RPMI8226 (cell line): Measurements from ENCODE around the gene NUP88.
A peak's percentile ranks its signal among the peaks of the same experiment; 100 is the strongest.

Source experiments
- DNase-seq: peaks from one replicate; pipeline ENCODE4 v3.0.0-alpha.2; 2015

Gene NUP88

DNA sequence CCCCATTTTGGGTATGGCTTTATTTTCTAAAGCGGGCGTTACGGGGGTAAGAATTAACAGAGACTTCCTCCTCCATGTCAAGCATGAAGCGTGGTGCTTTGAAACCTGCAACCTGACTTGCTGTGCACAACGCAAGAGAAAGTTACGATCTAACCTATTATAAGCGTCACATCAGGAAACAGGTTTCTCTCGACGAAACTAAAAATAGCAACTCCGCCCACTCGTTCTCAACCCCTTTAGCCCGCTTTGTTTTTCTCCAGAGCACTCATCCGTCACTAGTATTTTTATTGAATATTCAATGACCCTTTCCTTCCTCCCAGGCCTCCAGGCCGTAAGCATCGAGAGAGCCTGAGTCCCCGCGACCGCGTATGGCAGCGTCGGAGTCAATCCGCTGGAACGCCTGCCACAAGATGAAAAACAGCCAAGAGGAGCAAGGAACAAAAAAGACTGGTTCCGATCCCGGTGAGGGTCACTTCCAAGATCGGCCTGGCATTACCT lies 555 bp downstream of the NUP88 start:
- DNase-seq: peak; percentile 74

DNA sequence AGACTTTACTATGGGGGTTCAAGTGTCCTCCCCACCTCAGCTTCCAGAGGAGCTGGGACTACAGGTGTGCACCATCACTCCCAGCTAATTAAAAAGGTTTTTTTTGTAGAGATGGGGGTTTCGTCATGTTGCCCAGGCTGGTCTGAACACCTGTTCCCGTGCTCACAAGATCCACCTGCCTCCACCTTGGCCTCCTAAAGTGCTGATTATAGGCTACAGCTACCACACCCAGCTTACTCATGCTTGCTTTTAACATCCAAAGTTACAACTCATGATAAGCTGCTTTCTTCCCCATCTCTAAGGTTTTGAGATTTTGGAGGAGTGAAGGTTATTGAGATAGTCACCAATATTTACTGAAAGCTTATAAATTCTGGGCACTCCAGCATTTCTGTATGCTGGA lies 2.6 kb downstream of the NUP88 start:
- DNase-seq: no peak

DNA sequence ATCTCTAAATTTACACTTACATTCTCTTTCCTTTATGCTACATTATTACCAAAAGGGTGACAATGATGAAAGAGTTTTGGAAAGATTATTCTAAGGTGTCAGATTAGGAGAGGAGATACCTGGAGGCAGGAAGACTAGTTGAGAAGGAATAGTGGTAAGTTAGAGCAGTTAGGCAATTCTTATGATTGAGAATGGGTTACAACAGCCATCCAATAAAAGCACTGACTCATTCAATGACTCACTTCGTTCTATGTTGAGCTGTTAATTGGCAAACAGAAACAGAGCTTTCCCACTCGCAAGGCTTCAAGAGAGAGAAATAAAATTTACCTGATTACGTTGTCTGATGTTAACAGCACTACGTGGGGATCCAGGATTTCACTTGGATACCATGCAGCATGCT lies 5.8 kb downstream of the NUP88 start:
- DNase-seq: no peak

DNA sequence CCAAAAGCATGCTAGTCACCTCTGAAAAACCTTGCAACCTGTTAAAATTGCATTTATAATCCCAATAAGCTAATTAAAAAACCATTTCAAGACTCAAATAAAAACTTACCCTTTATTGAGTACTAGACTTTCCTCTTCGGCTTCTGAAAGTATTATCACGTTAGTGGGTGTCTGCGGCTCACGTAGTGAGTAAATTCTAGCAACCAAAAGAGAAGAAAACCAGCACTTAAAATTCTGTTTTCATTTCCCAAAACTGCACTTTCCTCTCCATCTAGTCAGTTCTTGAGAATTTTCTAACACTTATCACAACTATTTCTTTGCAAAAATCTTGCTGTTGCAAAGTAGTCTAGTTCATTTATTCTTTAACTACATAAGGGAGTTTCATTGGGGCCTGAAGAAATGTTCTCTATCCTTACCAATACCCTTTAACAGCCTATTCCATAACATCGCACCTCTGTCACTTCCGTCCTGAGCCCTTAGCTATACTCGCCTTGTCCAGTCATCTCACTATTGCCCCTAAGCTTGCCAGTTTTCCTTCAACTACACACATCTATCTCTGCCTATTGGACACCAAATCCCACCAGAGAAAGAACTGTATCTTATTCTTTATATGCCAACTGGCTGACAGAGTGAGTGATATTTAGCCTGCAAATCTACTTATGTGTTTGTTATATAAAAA lies 8.7 kb downstream of the NUP88 start:
- no peak for DNase-seq

DNA sequence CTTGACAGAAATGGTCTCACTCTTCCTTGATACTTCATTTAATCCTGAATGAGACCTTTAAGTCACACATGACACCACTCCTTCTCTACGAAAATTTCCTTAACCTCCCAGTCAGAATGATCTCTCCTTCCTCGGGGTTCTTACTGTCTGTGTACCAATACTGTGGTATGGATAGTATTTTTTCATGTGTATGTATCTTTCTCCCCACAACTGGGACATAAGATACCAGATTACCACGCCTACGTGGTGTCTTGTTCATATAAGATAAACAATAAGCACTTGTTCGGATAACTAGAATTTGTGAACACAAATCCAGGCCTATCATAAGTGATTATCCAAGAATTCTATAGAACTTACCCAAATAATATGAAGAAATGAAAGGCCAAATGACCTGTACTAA lies 11.3 kb downstream of the NUP88 start:
- DNase-seq: no peak

DNA sequence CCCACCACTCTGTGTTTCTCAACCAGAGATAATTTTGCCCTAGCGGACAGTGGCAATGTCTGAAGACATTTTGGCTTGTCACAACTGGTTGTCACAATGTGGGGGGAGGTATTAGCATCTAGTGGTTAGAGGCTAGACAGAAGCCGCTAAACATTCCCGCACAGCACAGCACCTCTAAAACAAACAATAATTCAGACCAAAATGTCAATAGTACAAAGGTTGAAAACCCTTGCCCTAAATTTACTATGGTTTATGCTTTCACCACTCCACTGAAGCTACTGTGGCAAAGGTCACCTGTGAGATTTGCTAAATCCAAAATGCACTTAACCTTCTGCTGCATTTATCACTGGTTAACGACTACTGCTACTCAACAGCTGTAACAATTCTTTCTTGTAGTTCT lies 14.1 kb downstream of the NUP88 start:
- no peak for DNase-seq

DNA sequence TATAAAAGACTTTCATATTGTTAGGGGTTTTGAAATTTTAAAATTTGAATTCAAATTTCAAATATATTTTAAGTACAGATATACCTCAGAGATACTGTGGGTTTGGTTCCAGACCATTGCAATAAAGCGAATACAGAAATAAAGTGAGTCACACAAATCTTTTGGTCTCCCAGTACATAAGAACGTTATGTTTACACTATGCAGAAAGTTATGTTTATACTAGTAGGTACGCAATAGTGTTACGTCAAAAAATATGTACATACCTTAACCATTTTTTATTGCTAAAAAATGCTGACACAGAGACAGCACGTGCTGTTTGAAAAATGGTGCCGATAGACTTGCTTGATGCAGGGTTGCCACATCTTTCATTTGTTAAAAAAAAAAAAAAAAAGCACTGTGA lies 19.7 kb downstream of the NUP88 start:
- no peak for DNase-seq

DNA sequence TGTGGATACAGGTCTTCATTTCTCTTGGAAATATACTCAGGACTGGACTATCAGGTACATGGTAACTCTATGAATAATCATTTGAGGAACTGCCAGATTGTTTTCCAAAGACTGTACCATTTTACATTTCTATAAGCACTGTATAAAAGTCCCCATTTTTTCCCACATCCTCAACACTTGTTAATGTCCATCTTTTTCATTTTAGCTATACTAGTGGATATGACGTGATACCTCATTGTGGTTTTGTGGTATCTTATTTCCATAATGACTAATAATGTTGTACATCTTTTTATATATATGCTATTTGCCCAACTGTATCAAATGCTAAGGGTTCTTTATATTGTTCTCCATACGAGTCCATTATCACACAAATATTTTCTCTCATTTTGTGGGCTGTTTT lies 22.9 kb downstream of the NUP88 start:
- no peak for DNase-seq

DNA sequence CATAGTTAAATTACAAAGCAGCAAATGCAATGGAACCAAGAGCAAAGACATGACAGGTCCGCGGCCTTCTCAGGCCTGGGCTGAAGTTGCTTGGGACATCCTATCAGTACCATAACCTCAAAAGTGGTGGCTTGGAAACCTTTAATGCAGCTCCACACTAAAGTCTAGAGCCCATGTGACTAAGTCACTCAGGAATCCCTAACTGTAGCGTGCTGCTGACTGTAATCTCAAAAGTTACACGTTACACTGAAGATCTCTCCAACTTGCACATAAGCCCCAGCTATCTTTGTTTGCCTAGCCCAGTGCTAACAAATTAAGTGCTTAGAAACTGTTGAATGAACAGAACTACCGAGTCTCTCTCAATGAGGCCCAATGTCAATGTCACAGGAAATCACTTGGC lies 27.8 kb downstream of the NUP88 start:
- DNase-seq: no peak

DNA sequence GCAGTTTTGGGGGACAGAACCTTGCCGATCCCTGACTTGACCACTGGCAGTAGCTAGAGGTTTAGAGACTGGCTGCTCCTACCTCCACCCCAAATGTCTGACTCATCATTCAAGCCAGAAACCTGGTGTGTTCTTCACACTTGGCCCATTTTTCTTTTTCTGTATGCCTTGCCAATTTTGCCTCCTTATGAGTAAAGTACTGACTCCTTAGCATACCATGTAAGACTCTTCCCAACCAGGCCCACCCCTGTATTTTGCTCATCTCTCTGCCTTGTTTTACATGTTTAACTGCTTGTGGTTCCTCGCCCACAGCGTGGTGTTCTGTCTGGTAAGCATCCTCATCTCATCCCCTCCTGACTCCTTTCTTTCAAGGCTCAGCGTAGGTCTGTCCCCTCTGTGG lies 37.9 kb downstream of the NUP88 start:
- no peak for DNase-seq

DNA sequence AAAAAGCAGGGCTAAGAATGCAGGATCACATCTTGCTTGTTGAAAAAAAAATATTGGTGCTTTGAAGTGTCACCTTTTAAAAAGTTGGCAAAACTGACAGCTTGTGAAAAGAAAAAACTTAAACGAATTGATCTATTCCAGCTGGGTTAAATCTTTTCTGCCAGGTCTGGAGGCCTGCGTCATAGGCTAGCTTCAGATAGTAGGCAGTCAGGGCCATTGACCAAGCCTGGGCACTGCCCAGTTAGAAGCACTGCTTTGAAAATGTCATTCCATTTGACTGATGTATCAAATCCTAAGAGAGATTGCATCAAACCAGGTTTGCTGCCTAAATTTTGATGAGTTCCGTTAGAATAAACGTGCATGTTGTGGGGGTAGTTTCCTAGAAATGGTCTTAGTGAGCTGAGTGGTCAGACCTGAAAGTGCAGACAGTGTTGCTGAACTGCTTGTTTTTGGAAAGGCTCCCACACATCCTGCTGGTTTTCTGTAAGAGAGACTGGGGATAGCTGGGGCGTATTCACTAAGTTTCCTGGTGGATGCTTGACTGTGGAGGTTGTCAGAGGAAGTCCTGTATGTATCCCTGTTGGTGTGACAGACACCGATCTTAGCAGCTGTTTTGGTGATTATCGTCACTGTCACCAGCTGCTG lies 38.8 kb downstream of the NUP88 start:
- no peak for DNase-seq

DNA sequence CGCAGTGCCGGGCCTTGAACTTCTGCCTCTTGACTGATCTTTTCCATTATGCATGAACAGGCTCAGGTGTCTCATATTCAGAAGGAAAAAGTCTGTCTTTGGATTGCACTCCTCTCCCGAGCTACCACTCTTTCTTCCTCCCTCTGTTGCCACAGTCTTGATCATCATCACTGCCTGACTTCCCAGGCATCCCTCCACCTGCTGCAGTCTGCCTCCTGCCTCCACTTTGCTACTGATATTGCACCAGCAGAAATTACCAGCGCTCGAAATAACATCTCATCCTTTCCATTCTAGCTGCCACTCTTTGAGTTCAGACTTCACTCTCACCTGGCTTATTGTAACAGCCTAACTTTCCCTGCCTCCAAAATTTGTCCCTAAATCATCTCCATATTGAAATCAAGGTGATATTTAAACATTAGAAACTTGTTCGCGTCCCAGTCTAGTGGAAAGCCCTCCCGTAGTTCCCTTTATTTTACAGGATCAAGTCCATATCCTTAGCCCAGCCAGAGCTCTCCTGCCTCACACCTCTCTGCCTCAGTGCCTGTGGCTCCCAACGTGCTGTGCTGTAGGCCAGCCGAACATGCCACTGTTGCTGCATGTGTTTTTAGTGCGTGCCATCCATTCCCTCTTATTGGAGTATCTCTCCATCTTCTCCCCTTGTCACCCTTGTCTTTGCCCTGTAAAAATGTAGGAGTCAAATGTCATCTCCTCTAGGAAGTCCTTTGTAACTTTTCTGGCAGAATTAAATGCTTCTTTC lies 39.9 kb downstream of the NUP88 start:
- no peak for DNase-seq

DNA sequence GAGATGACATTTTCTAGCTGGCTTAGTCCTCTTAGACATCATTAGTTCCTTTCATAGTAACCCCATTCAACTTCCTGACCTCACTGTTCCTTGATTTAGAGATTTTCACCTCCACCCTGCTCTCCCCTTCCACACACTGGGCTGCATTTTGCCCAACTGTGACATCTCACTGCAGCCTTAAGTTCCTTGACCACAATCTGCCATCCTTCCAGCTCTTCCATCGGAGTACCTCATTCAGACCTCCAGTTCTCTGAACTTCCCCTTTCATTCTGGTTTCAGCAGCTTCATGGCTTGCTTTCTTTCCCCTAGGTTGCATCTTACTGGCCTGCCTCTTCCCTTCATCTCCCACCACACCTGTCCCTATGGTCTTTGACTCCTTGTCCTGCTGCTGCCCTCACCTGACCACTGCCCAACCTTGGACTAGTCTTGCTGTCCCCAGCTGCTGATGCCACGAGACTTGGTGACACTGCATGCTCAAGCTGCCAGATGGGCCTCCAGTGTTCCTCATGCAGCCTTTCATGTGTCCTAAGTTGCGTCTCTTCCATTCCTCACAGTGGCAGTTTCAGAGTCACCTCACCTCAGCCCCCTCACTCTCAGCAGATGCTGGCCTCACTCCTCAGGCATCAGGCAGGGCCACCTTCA lies 40.8 kb downstream of the NUP88 start:
- no peak for DNase-seq

DNA sequence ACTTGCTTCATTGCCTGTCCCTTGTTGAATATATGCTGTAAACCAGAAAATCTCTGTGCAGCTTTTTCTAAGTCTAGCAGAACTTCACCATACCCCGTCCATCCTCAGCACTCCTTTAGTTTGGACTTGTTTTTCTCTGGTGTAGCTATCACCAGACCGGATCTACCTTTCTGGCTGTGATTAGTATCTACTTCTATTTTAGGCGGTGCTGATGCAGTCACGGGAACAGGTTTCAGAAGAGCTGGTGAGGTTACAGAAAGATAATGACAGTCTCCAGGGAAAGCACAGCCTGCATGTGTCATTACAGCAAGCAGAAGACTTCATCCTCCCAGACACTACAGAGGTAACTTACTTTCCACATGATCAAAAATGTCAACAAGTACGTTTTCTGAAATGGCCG lies 46.4 kb downstream of the NUP88 start:
- peak; percentile 30 for DNase-seq

DNA sequence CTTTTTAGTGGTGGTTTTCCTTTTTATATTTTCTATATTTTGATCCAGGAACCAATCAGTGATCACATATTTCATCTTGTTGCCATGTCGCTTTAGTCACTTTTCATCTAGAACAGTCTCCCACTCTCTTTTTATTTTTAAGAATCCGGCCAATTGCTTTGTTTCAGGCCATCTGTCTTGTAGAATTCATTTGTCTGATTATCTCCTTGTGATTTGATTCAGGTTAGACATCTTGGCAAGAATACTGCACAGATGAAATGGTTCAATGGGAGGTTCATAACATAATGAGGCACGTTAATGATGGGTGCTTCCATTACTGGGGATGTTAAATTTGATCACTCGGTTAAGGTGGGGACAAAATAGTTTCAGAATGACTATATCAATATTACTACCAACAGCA lies 49.1 kb downstream of the NUP88 start:
- DNase-seq: no peak

DNA sequence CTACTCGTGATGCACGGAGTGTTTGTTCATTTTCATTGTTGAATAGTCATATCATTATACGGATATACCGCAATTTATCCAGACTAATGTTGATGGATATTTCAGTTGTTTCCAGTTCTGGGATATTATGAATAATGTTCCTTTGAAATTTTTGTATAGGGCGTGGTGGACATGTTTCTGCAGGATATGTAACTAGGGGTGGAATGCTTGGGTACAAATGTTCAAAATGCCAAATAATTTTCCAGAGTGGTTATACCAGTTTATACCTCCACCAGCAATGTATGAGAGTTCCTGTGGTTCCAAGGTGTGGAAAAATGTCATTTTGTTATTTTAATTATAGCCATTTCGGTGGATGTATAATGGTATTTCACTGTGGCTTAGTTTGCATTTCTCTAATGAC lies 53.6 kb downstream of the NUP88 start:
- no peak for DNase-seq

DNA sequence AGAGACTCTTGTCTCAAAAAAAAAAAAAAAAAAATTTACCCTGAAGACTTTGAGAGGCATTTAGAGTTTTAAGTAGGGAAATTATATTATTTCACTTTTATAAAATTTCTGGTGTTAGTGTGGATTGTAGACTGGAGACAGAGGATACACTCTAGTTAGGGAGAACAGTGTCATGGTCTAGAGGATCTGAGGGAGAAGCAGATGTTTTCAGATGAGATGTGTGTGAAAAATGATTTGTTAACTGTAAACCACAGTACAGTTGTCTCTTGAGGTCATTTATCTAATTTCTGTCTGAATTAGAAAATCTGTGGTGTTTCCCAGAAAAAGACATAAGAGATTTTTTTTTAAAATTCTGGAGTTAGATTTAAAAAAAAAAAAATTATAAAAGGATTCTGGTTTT lies 54.8 kb downstream of the NUP88 start:
- no peak for DNase-seq

DNA sequence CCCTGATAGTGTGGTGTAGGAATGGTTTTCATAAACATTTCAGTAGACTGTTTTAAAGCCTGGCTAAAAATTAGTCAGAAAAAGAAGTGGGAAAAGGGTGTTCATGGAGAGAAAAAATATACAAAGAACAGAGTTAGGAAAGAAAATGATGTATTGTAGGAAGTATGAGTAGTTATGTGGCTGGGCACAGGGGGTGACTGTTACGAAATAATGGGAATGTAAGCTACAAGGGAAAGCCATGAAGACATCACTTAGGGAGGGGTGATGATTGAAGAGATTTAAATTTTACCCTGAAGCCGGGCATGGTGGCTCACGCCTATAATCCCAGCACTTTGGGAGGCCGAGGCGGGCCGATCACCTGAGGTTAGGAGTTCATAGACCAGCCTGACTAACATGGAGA lies 55.3 kb downstream of the NUP88 start:
- DNase-seq: no peak

DNA sequence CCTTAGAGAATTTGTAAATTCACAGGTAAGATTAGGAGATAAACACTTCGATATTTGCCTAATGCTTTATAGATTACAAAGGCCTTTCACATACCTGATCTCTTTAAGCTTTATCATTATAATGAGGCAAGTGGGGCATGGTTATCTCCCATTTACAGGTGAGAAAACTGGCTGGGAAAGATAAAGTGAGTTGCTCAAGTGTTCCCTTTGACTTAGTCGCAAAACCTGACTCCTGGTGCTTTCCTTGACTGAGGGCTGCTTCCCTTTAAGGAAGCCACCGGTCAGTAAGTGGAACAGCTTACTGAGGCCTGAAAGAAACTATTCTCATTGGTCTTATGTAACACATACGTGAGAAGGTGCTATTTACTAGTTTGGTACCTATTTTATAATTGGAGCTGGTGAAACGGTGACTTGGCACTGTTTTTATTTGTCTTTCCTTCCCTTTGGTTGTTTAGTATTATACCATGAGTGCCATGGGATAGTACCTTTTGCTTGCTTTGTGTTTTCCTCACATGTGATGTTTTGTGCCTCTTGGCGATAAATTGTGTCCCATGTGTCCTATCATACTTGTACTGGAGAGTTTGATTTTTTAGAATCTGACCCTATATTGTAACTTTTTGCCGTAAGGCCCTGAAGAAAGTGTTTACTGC lies 57.2 kb downstream of the NUP88 start:
- no peak for DNase-seq

DNA sequence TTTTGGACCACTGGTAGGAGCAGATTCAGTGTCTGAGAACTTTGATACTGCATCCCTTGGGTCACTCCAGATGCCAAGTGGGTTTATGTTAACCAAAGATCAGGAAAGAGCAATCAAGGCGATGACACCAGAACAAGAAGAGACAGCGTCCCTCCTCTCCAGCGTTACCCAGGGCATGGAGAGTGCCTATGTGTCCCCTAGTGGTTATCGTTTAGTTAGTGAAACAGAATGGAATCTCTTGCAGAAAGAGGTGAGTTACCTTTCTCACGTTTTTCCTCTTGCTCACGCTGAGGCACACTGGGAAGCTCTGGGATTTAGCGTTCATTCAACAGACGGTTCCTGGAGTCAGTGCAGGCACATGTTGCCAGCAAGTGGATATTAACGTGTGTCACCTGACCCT lies 58.0 kb downstream of the NUP88 start:
- DNase-seq: no peak

DNA sequence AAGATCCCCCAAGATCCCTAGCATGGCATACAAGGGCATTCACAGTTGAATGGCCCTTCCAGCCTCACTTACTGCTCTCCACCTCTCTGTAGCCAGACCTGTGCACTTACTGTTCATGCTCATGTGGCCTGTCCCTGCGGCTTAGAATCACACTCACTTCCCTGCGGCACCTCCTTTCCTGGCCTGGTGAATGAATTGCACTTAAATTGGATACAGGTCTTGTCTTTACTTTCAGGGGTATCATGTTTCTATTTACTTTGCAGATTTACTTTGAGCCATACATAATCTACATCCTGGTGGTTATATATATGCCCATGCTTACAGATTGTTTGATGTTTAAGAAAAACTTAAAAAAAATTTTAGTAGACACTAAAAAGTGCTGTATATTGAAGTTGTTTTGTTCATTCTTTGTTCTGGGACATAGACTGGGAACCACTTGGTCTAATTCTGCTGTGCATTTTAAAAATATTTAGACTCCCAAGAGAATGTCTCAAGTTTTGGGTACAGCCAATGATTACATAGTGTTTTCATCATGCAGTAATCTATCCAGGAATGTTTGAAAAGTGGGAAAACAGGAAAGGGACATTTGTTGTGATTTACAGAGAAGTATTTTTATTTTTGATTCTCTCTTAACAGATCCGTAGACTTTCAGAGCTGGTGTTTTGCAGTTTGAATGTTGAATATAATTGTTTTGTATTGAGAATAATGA lies 63.9 kb downstream of the NUP88 start:
- no peak for DNase-seq

DNA sequence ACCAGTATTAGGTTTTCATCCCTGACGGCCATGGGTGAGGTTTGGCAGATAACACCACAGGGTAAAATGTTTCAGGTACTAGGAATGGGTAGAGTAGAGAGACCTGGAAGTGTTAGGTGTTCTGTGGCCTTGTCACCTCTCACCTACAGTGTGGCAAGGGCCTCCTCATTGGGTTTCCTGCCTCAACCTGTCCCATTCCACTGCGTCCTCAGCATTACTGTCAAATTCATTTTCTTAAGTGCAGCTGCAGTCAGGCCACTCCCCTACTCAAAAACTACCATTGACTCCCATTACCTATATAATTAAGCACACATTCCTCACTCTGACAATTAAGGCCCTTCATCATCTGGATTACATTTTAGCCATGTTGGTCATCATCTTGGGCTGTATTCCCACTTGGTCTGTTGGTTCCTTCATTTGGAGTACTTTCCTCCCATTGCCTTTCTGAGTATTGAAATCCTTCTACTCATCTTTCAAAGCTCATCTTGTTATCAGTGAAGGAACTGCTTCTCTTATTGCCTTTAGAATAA lies 64.5 kb downstream of the NUP88 start:
- DNase-seq: no peak
